Smooth muscle cell (in vitro differentiated cells): Measurements from ENCODE around the gene HEATR9. TPM values are rescaled to one million over a fixed set of nuclear protein-coding genes. Genes with fewer than 3 reads are reported as not detected.

ENCODE experiments used
- DNase-seq: peaks from one replicate; lab custom pipeline; 2025; ENCODE audit not compliant: unreplicated experiment; lab: John Stamatoyannopoulos, UW
- H2AFZ ChIP-seq: fragments of 200-600 bp; sonication (generic); 2 replicates; pipeline ENCODE4 v1.6.0; 2016; ENCODE audit warnings: antibody characterized with exemption, low read depth, mild to moderate bottlenecking
- H3F3A ChIP-seq: fragments of 200-600 bp; sonication (generic); 2 replicates; pipeline ENCODE4 v1.6.0; 2017; ENCODE audit warnings: antibody characterized with exemption, low read depth
- H3K27ac ChIP-seq: fragments of 200-600 bp; sonication (generic); 2 replicates; pipeline ENCODE4 v1.5.1; 2016; ENCODE audit warnings: low read depth, mild to moderate bottlenecking
- H3K27me3 ChIP-seq: fragments of 200-600 bp; sonication (generic); 2 replicates; pipeline ENCODE4 v1.6.1; 2016; ENCODE audit warnings: low read depth, mild to moderate bottlenecking
- H3K36me3 ChIP-seq: fragments of 200-600 bp; sonication (generic); 2 replicates; pipeline ENCODE4 v1.5.1; 2016; ENCODE audit warnings: low read depth
- H3K4me1 ChIP-seq: fragments of 200-600 bp; sonication (generic); 2 replicates; pipeline ENCODE4 v1.5.1; 2016; ENCODE audit warnings: low read depth
- H3K4me2 ChIP-seq: fragments of 200-600 bp; sonication (generic); 2 replicates; pipeline ENCODE4 v1.6.0; 2016; ENCODE audit warnings: mild to moderate bottlenecking
- H3K4me3 ChIP-seq: fragments of 200-600 bp; sonication (generic); 2 replicates; pipeline ENCODE4 v1.5.1; 2016; ENCODE audit warnings: mild to moderate bottlenecking
- H3K79me2 ChIP-seq: fragments of 200-600 bp; sonication (generic); 2 replicates; pipeline ENCODE4 v1.6.0; 2016; ENCODE audit warnings: low read depth, mild to moderate bottlenecking
- H3K9ac ChIP-seq: fragments of 200-600 bp; sonication (generic); 2 replicates; pipeline ENCODE4 v1.6.0; 2016; ENCODE audit warnings: low read depth
- H3K9me3 ChIP-seq: fragments of 200-600 bp; sonication (generic); replicated peaks from 2 replicates; pipeline ENCODE4 v1.5.1; 2016; ENCODE audit warnings: low read depth
- H4K20me1 ChIP-seq: fragments of 200-600 bp; sonication (generic); 2 replicates; pipeline ENCODE4 v1.6.0; 2016; ENCODE audit warnings: low read depth
- WGBS: methylation state at CpG from one replicate; pipeline ENCODE4 v1.1.7; 2016; ENCODE audit warnings: low lambda C conversion rate; 5-methylcytosine and 5-hydroxymethylcytosine counted together
- polyA plus RNA-seq: library from polyadenylated mRNA; unstranded; fragments of >200 nt; fragmentation: Nextera tagmentation; extraction: Ambion mirVana; gene quantifications from 2 replicates; pipeline ENCODE4 v1.2.1, GENCODE V29; 2016
- total RNA-seq: library from RNA; depleted of rRNA; stranded (reverse); fragments of >200 nt; gene quantifications from 2 replicates; pipeline ENCODE4 v1.2.3, GENCODE V29; 2014
- TF ChIP-seq, protein P1 (sequence below): fragments of 200-600 bp; sonication (generic); IDR thresholded peaks from 2 replicates; pipeline ENCODE4 v1.5.1; 2017; ENCODE audit warnings: borderline replicate concordance, mild to moderate bottlenecking, antibody characterized with exemption; ENCODE audit not compliant: insufficient read depth, poor library complexity, severe bottlenecking

The HEATR9 gene
- total and polyA plus RNA-seq, 2 experiments from 2014 or later: not detected

DNA sequence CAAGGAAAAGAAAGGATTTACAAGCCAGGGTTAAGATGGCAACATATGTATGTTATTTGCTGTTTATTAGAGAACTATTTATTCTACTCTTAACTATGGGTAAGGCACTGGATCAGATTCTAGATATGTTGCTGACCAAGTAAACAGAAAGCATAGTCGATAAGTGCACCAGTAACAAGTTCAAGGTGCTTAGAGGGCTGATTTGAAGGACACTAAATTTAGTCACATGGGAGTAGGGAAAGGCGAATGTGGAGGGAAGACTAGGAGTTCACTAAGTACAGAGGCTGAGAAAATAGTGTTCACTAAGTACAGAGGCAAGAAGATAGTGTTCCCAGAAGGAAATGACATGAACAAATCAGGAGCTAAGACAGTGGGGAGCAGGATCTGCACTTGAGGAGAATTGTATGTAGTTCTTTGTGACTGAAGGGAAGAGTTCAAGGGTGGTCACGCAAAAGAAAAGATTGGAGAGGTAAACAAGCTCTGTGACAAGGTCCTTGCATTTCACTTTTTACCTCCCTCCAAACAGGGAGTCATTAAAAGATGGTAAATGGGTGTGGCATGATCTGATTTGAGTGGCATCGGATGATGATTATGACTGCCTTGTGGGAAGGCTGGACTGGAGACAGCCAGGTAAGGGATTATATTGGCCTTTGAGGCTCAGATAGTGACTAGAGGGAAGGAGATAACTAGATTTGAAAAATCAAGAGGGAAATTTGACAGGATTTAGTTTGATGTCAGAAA, 20.9 kb downstream of the HEATR9 start:
- Histone ChIP-seq H3K27ac (no peak overlapping the region), H3K9me3 (no peaks in the 10 kb centered on the region), H3K9ac (no peak overlapping the region), H3K4me2 (no peak overlapping the region), H3K36me3 (peaks cover 3% of the 10 kb centered on the region), H4K20me1 (peaks cover 38% of the 10 kb centered on the region), H3K4me1 (no peaks in the 10 kb centered on the region), H3F3A (peaks cover 19% of the 10 kb centered on the region), H2AFZ (no peak overlapping the region), H3K79me2 (peaks cover under 1% of the 10 kb centered on the region), H3K4me3 (no peak overlapping the region), H3K27me3 (no peaks in the 10 kb centered on the region)
- WGBS: 94% methylated on average over 4 of the region's 4 CpGs
- TF ChIP-seq, protein P1, sequence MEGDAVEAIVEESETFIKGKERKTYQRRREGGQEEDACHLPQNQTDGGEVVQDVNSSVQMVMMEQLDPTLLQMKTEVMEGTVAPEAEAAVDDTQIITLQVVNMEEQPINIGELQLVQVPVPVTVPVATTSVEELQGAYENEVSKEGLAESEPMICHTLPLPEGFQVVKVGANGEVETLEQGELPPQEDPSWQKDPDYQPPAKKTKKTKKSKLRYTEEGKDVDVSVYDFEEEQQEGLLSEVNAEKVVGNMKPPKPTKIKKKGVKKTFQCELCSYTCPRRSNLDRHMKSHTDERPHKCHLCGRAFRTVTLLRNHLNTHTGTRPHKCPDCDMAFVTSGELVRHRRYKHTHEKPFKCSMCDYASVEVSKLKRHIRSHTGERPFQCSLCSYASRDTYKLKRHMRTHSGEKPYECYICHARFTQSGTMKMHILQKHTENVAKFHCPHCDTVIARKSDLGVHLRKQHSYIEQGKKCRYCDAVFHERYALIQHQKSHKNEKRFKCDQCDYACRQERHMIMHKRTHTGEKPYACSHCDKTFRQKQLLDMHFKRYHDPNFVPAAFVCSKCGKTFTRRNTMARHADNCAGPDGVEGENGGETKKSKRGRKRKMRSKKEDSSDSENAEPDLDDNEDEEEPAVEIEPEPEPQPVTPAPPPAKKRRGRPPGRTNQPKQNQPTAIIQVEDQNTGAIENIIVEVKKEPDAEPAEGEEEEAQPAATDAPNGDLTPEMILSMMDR: no peak
- no peak for DNase-seq

DNA sequence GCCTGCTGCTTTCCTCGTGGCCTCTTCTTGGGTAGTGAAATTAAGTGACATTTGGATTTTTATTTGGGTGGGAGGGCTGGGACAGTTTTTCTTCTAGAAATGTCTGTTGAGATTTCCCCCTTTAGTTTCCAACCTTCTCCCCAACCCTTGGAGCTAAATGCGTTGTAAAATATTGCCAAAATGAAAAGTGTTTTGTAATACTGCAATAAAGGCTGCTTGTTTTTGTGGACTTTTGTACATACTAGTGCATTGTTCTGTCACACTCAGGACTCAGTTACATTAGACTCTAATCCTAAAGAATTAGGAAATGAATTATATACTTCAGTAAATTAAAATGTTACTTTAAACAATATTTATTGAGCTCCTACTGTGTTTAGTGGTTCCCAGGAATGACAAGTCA, 21.7 kb downstream of the HEATR9 start:
- WGBS: 90% methylated on average over 2 of the region's 2 CpGs
- no peak for DNase-seq
- TF ChIP-seq, protein P1: no peak
- peaks cover 5% of the 10 kb centered on the region for H3K79me2 ChIP-seq
- no peaks in the 10 kb centered on the region for H3K27me3 ChIP-seq
- H3F3A ChIP-seq: peaks cover 19% of the 10 kb centered on the region
- H2AFZ ChIP-seq: no peak overlapping the region
- peaks cover 45% of the 10 kb centered on the region for H4K20me1 ChIP-seq
- no peaks in the 10 kb centered on the region for H3K9me3 ChIP-seq
- no peaks in the 10 kb centered on the region for H3K4me1 ChIP-seq
- H3K27ac ChIP-seq: peak overlapping the region; percentile 44
- peak overlapping the region; percentile 35 for H3K4me2 ChIP-seq
- no peak overlapping the region for H3K4me3 ChIP-seq
- peaks cover 7% of the 10 kb centered on the region for H3K36me3 ChIP-seq
- no peak overlapping the region for H3K9ac ChIP-seq

- no peak for DNase-seq
- no peak overlapping the region for H2AFZ ChIP-seq
- peak overlapping the region; percentile 35 for H3K4me2 ChIP-seq
- peaks cover 51% of the 10 kb centered on the region for H4K20me1 ChIP-seq
- TF ChIP-seq, protein P1: no peak
- H3K36me3 ChIP-seq: peaks cover 7% of the 10 kb centered on the region
- no peaks in the 10 kb centered on the region for H3K27me3 ChIP-seq
- no peaks in the 10 kb centered on the region for H3K9me3 ChIP-seq
- no peak overlapping the region for H3K4me3 ChIP-seq
- peak overlapping the region; percentile 44 for H3K27ac ChIP-seq
- no peaks in the 10 kb centered on the region for H3K4me1 ChIP-seq
- 78% methylated on average over 3 of the region's 3 CpGs for WGBS
- H3F3A ChIP-seq: peaks cover 19% of the 10 kb centered on the region
- H3K9ac ChIP-seq: no peak overlapping the region
- peaks cover 5% of the 10 kb centered on the region for H3K79me2 ChIP-seq
Observed at GRCh38 chr17:35846055-35846809, 22.5 kb downstream of the HEATR9 start.
